GM21737 (cell line): ENCODE data around the gene PADI3.
A peak's percentile ranks its signal among the peaks of the same experiment; 100 is the strongest.

Source experiments
- ATAC-seq: cut with Tn5 transposase; IDR thresholded peaks from one replicate; pipeline ENCODE4 v1.9.1; 2021; ENCODE audit warnings: mild to moderate bottlenecking, moderate library complexity; ENCODE audit not compliant: unreplicated experiment

PADI3 gene, protein sequence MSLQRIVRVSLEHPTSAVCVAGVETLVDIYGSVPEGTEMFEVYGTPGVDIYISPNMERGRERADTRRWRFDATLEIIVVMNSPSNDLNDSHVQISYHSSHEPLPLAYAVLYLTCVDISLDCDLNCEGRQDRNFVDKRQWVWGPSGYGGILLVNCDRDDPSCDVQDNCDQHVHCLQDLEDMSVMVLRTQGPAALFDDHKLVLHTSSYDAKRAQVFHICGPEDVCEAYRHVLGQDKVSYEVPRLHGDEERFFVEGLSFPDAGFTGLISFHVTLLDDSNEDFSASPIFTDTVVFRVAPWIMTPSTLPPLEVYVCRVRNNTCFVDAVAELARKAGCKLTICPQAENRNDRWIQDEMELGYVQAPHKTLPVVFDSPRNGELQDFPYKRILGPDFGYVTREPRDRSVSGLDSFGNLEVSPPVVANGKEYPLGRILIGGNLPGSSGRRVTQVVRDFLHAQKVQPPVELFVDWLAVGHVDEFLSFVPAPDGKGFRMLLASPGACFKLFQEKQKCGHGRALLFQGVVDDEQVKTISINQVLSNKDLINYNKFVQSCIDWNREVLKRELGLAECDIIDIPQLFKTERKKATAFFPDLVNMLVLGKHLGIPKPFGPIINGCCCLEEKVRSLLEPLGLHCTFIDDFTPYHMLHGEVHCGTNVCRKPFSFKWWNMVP

DNA sequence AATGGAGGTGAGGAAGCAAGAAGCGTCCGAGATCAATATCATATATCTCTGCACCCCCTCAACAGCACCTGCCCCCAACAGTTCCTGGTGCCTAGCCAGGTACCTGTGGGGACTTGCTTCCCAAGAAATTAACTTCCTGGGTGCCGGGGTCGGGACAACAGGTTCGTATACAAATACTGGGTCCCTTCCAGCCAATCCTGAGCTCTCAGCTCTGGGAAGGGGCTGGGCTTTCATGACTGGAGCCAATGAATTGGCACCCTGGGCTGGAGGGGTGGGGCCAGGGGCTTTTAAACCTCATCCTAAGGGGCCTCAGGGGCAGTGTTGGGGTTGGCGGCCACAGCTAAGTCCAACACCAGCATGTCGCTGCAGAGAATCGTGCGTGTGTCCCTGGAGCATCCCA lies at the start of gene PADI3:
TSS of gene PADI3 (plus strand) at position 318 of the 400 bp plus-strand sequence. CDS start at position 358, 40 bp downstream.
- no peak for ATAC-seq

GRCh38 chr1:17199267-17200044 lies 49.4 kb upstream of the PADI3 start:
- no peak for ATAC-seq

DNA sequence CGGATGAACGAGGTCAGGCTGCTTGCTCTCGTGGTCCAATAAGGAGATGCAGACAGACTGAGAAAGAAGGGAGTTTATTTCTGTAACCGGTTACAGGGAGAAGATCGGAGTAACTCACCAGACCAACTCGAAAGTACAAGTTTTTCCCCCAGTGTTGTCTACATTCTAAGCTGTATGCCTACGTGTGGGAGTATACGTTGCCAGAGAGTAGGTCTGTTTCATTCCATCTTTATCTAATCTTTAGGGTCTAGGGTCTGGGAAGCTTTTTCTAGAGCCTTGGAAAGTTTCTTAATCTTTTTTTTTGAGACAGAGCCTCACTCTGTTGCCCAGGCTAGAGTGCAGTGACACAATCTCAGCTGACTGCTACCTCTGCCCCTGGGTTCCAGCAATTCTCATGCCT lies 48.7 kb upstream of the PADI3 start:
- ATAC-seq, result no peak

GRCh38 chr1:17200756-17201155 lies 48.1 kb upstream of the PADI3 start:
- ATAC-seq, result no peak

DNA sequence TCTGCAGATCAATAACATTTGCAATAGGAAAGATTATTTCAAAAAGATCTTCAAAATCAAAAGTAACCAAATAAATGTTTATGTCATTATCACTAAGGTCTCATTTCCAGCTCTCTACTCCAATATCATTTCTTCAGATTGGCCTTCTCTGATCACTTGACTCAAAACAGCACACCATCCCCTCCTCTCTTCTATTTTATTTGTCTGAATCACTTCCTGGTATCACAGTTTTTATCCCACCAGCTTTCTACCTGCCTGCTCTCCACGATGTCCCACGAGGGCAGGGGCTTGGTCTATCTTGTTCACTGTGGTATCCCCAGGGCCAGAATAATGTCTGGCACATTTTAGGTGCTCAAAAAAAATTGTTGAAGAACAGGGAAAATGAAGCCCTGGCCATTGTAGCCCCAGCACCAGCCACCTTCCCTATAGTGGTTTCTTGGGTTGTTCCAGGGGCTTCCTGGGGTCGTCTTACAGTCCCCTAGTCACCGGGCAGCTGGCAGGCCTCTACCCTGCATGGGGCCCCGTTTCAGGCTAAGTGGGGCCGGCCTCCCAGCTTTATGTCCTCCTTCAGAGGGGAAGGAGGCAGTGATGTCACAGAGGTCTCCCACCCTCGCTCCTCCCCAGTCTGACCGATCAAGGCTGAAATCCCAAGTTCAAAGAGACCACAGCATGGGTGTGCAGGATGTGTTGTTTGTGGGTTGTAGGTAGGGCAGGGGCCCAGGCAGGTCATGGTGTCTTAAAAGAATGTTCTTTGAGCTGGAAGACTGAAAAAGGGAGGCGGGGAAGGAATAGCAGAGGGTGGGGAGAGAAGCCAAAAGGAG lies 47.5 kb upstream of the PADI3 start:
- no peak for ATAC-seq

DNA sequence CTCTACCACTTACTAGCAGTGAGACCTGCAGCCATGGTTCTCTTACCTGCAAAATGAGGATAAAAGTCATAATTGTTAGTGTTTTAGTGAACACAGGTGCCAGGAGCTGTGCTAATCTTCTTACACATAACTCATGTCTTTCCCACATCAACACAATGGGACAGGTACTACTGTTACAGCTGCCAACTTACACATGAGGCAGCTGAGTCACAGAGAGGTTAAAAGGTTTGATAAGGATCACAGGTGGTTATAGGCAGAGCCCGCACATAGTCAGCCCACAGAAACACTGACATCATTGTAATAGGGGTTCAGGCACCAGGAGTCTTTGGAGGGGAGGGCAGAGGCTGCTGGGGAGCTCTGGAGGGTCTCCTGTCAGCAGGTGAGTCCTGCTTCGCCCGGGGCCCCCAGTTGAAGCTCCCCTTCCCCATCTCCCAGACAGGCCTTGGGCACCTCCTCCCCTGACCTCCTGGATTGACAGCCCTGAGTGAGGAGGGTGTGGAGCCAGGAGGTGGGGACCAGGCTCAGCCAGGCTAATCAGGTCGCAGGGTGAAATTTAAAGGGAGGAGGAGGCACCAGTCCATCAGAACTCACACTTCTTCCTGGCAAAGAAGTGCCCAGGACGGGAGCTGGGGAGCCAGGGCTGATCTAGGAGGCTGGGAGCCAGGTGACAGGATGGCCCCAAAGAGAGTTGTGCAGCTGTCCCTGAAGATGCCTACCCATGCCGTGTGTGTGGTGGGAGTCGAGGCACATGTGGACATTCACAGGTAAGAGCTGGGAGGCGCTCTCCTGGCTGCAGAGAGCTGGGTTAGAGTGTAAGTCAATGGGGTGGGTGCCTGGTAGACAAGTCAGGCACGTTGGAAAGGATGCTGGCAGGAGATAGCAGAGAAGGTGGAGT lies 44.1 kb upstream of the PADI3 start, which contains the start of gene PADI1:
TSS of gene PADI1 (plus strand) at position 583 of the 895 bp plus-strand sequence. CDS start at position 673, 90 bp downstream.
- no peak for ATAC-seq

DNA sequence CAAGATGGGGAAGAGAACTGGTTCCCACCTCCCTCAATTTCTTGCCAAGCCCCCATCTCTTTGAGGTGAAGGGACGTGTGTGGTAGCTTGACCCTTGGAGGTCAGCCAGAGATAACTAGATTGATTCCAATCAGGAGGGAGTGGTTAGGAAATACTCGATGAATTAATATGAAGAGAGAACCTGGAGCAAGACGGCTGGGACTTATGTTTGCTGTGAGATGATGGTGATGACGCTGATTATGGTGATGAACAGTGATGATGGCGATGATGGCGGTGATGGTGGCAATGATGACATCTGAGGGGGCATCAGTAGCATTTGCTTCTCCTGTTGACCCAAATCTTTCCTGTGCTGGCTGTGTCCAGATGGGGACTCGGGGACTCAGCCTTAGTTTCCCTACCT lies 43.2 kb upstream of the PADI3 start:
- no peak for ATAC-seq

DNA sequence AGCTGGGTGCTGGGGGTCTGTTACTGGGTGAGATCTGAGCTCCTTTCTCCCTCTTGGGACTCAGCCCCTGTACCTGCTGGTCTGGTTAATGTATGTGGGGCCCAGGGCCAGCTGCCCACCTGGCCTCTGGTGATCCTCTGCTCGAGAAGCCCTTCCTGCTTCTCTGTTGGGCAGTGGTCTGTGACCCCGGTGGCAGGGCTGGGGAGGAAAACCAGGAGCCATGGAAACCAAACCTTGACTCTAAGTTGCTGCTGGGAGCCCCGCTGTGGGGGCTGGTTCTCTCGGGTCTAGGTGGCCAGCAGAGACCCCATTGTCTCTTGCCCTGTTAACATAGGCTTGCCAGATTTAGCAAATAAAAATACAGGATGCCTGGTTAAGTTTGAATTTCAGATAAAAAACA lies 42.7 kb upstream of the PADI3 start:
- no peak for ATAC-seq

DNA sequence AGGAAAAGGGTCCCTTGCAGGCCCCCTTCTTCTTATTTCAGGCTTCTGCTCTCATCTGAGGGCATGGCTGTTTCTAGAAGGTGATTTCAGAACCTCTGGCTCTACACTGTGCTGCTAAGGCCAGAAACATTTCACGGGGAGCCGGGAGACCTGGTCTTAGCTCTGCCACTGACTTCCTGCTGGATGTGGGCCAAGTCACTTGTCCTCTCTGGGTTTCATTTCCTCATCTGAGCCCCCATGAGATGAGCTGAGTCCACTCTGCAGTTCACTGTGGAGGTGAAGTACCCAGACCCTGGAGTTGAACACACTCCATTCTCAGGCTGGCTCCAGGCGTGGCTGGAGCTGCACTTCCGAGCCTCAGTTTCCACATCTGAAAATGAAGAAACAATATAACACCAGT lies 41.9 kb upstream of the PADI3 start:
- ATAC-seq, result no peak

- no peak for ATAC-seq
These were observed 41.4 kb upstream of the PADI3 start for GRCh38 chr1:17207540-17207939.

DNA sequence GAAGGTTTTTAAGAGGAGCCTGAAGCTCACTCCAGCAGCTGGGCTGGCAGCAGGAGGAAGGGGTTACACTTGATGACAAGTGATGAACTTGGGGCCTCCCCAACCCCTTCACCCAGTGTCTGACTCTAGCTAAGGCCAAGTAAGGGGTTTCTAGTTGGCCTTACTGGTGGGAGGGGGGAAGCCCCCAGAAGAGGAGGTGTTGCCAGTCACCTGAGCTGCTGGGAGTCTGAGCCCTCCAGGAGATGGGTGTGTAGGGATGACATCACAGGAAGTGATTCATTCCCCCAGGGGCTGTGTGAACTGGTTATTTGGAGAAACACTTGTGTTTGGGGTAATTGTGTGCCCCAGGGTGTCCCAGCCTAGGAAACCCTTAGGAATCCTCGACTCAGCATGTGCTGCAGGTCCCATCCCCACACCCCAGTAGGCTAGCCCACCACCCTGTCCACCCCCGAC lies 40.9 kb upstream of the PADI3 start:
- peak; percentile 47 for ATAC-seq

GRCh38 chr1:17208546-17208945 lies 40.4 kb upstream of the PADI3 start:
- no peak for ATAC-seq

GRCh38 chr1:17209430-17209829 lies 39.5 kb upstream of the PADI3 start:
- ATAC-seq, result no peak

DNA sequence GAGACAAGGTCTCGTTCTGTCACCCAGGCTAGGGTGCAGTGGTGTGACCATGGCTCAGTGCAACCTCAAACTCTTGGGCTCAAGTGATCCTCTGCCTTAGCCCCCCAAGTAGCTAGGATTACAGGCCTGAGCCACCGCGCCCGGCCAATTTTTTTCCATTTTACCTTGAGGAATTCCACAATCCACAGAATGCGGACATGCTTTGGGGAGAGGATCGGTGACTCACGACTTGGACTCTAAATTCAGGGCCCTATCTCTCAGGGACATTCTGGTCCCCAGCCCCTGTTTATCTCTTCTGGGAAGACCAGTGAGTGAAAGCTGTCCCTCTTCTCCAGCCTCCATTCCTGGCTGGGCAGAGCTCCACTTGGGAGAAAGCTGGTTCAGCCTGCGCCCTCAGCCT lies 38.7 kb upstream of the PADI3 start:
- ATAC-seq, result no peak

- no peak for ATAC-seq
These were observed 37.5 kb upstream of the PADI3 start for GRCh38 chr1:17211377-17211776.

- ATAC-seq, result no peak
These were observed 36.9 kb upstream of the PADI3 start for GRCh38 chr1:17212009-17212408.

- ATAC-seq, result no peak
These were observed 36.3 kb upstream of the PADI3 start for GRCh38 chr1:17212487-17213121.

DNA sequence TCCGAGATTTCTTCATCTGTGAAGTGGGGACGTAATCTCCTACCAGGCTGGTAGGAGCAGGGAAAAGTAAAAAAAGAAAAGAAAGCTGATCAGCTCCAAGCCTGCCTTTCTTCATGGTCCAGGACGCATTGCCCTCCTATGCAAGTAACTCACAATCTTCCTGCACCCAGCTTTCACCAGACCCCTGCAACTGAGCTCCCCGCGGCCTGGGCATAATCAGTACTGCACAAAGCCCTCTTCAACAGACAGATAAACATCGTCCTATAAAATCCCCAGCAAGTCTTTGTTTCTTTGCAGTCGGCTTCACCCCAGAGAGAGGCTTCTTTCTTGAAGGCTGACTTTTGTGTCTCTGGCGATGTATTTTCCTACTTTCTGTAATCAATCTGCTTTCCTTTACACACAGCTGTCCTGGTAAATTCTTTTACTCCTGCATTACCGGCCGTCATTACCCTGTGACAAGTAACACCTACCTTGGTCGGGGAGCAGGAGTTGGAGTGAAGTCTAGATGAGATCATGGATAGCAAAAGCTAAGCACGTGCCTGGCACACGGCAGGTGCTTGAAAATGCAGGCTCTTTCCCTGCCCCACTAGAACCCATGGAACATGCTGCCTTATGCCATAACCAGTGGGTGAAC lies 35.6 kb upstream of the PADI3 start:
- no peak for ATAC-seq

DNA sequence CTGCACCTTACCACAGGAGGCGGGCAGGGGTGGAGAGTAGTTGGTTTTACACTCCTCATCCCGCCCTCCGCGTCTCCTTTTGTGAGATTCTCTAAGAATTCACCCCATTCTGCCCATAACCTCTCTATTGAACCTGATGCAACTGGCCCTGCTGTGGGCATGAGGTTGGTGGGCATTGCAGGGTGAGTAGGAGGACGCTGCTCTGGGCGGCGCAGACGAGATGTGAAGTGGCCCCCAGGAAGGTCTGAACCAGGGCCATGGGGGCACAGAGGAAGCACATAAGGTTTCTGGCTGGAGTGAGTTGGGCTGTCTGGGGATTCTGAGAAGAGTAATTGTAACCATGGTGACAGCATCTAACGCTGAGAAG lies 35.1 kb upstream of the PADI3 start:
- ATAC-seq, result no peak
